Measurements from ENCODE around the gene TNFRSF8.
"Not testable (repeated sequence)": the region's sequence is repeated elsewhere in the genome, so short reads cannot be mapped to it uniquely, and the experiment has no call there.

TNFRSF8 gene

DNA sequence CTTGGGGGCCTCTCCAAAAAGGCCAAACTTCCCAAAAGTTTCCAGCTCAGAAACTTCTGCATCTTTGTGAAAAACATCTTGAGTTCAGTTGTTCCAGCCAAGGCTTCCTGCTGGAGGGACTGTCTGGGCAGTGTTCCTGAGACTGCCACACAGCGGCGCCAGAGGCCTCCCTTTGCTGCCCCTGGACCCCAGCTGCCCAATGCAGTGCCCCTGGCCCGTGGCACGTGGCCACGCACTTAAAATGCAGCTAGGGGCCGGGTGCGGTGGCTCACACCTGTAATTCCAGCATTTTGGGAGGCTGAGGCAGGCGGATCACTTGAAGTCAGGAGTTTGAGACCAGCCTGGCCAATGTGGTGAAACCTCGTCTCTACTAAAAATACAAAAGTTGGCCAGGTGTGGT lies 43.8 kb downstream of the TNFRSF8 start:
- intact Hi-C loops (cut with DNase I): not testable (repeated sequence)
- DNase-seq: peak in 2 of 10 donors; percentile 3 to 43

DNA sequence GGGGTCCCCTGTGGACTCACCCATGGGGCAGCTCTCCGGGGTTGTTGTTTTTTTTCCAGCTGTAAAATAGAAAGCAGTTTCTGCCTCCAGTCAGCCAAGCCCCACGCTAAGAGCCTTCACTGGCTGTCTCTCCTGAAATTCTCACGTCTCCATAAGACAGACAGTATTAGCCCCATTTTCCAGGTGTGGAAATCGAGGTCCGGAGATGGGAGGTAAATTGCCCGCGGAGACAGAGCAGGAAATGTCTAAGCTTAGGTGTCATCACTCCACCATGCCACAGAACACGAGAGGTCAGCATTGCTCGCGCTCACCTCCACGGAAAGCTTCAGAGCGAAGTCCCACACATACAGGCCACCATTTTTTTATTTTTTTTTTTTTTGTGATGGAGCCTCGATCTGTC lies 44.6 kb downstream of the TNFRSF8 start:
- intact Hi-C loops (cut with DNase I): no loop called here
- DNase-seq: peak in 1 of 10 donors; percentile 45

DNA sequence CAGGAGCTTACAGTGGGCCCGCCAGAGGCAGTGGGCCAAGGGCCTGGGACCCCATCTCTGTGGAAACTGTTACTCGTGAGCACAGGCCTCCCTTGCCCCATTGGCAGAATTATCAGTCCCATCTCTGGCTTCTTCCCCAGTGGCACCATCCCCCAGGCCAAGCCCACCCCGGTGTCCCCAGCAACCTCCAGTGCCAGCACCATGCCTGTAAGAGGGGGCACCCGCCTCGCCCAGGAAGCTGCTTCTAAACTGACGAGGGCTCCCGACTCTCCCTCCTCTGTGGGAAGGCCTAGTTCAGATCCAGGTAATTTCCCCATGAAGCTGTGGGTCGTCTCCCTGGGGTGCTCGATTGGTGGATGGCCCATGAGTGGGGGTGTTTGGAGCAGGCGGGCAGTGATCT lies 46.8 kb downstream of the TNFRSF8 start:
- peak in 1 of 10 donors; percentile 75 for DNase-seq
- intact Hi-C loops (cut with DNase I): no loop called here

DNA sequence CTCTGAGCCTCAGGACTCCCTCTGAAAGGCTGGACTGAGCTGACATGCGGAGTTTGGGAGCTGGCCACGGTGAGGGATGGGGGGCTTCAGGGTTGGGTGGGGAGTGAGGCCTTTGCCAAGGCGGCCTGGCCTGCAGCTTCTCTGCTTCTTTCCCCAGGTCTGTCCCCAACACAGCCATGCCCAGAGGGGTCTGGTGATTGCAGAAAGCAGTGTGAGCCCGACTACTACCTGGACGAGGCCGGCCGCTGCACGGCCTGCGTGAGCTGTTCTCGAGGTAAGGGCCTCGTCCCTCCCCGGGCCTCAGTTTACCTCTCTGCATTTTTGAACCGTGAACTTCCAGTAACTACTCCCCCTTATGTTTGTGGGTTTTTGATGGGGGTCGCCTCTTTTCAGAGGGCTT lies 48.6 kb downstream of the TNFRSF8 start:
- peak in 2 of 10 donors; percentile 5 to 39 for DNase-seq
- intact Hi-C loops (cut with DNase I): no loop called here

DNA sequence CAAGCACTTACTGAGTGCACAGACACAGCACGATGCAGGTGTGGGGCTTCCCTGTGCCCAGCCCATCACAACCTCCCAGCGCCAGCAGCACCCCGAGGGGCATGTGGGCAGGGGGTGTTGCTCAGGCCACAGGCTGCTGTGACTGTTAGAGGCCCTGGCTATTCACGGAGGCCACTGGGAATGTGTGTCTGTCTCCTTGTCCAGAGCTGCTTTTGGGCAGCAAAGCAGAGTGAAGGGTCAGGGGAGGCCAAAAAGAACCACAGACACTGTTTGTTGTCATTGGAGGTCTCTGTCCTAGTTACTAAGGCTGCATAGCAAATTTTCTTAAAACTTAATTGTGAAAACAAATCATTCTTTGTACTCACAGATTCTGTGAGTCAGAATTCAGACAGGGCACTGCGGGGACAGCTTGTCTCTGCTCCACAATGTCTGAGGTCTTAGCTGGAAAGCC lies 49.6 kb downstream of the TNFRSF8 start:
- DNase-seq: peak in 3 of 10 donors; percentile 14 to 38 (median 19)
- intact Hi-C loops (cut with DNase I): no loop called here

DNA sequence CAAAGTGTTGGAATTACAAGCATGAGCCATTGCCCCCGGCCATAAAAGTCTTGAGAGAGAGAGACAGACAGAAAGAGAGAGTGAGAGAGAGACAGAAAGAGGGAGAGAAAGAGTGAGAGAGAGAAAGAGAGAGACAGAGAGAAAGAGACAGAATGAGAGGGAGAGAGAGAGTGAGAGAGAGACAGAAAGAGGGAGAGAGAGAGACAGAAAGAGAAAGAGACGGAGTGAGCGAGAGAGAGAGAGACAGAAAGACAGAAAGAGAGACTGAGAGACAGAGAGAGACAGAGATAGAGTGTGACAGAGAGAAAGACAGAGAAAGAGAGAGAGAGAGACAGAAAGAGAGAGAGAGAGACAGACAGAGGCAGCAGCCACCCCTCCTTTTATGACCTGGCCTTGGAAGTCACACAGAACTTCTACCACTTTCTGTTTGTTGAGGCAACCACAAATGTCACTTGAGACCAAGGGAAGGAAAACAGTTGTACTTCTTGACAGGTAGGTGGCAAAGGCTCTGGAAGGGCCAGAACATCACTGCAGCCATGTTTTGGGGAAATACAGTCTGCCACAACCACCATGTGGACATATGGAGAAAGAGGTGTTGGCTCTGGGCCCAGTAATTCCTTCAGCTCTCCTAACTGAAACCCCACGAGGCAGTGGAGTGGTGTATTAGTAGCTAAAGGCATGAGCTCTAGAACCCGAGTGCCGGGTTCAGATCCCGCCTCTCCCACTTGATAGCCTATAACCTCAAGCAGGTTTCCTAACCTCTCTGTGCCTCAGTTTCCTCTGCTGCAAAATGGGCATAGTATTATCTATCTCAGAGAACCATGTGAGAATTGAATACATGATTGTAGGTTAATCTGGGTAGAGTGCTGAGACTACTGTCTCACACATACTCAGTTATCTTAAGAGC lies 50.6 kb downstream of the TNFRSF8 start:
- peak in 1 of 10 donors; percentile 56 for DNase-seq

DNA sequence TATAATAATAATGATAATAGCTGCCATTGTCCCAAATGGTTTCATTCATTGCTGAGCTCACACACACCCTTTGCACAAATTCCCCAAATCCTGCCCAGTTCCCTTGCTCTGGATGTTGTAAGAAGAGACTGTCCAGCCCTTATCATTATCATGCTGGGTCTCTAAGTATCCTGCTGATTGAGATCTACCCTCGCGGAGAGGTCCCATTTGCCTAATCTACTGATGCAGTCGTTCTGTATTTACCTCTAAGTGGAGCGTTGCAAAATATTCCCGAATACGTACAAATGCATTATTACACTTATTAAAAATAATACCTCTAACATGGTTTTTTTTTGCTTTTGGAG lies 51.2 kb downstream of the TNFRSF8 start:
- no peak for DNase-seq
- intact Hi-C loops (cut with DNase I): no loop called here

More for the DNA sequence above, 50.6 kb downstream of the TNFRSF8 start:
- intact Hi-C loops (cut with DNase I): no loop called here

DNA sequence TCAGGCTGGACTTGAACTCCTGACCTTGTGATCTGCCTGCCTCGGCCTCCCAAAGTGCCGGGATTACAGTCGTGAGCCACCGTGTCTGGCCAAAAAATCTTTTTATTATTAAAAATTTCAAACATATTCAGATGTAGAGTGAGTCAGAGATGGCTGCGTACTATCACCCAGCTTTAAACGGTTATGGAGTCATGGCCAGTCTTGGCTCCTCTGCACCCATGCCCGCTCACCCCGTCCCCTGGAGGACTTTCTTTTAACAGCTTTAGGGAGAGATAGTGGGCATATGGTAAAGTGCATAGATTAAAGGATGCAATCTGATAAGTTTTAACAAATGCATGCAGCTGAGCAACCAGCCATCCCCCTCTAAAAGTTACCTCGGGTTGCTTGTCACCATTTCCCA lies 51.8 kb downstream of the TNFRSF8 start:
- intact Hi-C loops (cut with DNase I): no loop called here
- peak in 1 of 10 donors; percentile 34 for DNase-seq

DNA sequence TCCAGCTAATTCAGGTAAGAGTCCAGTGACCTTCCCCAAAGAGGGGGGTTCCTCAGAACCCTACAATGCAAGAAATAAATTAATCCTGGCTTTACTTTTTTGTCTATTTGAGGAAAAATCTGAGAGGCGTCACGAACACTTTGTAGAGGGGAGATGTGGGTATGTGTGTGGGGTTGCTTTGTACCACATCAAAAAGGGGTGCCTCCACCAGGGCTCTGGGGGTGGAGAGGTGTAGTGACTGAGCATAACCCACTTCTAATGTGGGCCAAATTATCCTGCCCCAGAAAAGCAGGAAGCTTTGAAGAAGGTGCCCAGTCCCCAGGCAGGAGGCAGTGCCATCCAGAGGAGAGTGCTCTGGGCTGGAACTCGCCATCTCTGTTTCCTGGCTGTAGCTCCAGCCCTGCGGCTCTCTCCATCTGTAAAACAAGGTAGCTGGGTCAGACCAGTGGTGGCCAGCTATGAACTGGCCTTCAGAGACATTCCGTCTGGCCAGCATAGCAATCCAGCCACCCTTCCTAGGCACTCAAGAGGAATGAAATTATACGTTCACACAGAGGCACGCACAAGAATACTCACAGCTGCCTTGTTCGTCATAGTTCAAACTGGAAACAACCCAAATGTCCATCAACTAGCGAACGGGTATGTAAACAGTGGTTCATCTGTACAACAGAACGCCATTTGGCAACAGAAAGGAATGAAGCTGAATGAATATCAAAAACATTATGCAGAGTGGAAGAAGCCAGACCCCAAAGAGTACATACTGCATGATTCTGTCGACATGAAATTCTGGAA lies 58.3 kb downstream of the TNFRSF8 start:
- peak in 2 of 10 donors; percentile 32 to 51 for DNase-seq
- intact Hi-C loops (cut with DNase I): loop anchor here (10.0 kb wide), 1 partner anchor 533 kb away; no protein-coding TSS in a partner anchor

DNA sequence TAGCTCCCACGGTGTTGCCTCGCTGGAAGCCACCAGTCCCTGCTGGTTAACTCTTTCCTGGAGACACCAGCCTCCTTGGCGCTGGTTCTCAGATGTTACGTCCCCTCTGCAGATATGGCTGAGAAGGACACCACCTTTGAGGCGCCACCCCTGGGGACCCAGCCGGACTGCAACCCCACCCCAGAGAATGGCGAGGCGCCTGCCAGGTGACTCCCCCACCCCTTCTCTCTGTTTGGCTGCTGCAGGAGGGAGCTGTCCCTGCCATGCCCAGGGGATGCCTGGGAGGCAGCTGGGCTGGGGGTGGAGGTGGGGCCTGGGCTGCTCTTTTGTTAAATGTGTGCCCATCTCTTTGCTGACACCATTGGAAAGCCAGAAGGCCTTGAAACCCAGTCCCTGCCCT lies 60.1 kb downstream of the TNFRSF8 start:
- peak in 2 of 10 donors; percentile 24 to 66 for DNase-seq
- intact Hi-C loops (cut with DNase I): loop anchor here (10.0 kb wide), 1 partner anchor 532 kb away; no protein-coding TSS in a partner anchor

DNA sequence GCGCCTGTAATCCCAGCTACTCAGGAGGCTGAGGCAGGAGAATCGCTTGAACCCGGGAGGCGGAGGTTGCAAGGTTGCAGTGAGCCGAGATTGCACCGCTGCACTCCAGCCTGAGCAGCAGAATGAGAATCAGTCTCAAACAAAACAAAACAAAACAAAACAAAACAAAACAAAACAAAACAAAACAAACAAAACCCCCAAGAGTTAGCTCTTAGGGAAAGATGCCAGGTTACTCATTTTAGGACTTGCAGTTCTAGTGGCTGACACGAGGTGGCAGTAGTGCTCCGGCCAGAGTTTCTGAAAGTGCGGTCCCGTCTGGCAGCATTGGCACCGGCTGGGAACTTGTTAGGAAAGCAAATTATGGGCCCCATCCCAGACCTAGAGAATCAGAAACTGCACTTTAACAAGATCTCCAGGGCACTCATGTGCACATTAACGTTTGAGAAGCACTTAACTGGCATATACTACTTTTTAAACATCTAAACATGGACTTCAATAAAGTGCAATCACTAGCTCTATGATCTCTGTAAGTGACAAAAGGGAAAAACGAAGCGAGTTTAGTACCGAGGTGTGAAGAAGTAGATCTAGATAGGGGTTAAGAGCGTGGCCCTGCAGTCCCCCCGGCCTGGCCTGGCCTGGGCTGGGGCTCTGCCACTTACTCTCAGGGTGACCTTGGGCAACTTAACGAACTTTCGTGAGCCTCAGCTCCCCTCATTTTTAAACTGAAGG lies 61.8 kb downstream of the TNFRSF8 start:
- DNase-seq: peak; percentile 47 to 94 (median 74)
- intact Hi-C loops (cut with DNase I): loop anchor here (1.0 to 10.0 kb wide), 2 partner anchors 84 to 530 kb away; no protein-coding TSS in a partner anchor

DNA sequence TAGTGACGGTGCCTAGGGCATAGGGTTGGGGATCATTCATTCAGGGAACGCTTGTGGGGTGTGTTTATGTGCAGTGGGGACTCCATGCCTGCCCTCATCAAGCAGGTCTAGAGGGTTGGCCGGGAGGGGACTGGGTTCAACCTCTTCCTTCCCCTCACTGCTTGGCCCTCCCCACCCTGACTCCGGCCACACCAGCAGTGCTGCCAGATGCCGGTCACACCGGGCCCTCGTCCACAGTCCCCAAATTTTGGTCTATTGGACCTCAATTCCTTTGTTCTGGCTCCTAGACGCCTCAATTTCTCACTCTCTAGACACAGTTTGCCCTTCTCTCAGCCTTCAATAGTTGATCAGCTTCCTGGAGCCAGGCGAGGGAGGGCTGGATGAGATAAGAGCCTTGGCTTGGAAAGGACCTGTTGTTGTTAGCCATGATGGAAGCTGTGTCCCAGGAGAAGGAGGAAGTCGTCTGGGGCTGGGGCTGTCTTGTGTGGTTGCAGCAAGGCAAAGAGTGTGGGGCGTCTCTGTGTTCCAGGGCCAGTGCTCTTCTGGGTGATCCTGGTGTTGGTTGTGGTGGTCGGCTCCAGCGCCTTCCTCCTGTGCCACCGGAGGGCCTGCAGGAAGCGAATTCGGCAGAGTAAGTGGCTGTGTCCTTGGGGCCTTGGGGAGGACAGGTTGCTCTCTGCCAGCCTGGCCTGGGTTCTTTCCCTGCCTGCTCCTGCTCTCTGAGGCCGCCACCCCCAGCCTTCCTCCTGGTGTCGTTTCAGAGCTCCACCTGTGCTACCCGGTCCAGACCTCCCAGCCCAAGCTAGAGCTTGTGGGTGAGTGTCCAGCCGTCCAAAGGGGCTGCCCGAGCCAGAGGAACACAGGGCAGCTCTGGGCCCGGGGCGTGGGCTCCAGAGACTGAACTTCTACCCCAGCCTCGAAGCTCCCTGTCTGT lies 62.6 kb downstream of the TNFRSF8 start:
- intact Hi-C loops (cut with DNase I): loop anchor here (10.0 kb wide), 1 partner anchor 529 kb away; no protein-coding TSS in a partner anchor
- DNase-seq: peak in 2 of 10 donors; percentile 42 to 77

DNA sequence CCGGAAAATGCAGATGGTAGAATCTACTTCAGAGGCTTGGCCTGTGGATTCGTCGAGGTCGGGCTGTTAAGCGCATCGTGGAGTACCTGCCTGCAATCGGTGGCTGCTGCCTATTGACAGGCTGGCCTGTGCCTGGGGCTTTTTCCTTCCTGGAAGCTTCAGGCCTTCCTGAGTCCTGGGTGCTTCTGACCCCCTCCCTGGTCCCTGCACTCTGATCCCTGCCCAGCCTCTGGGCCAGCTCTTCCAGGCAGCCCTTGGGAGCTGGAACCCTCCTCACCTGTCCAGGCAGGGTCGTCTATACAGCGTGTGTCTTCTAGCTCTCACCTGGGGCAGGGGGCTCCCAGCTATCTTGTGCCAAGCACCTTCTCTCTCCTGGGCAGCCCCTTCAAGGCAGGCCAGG lies 63.7 kb downstream of the TNFRSF8 start:
- intact Hi-C loops (cut with DNase I): loop anchor here (10.0 kb wide), 1 partner anchor 528 kb away; no protein-coding TSS in a partner anchor
- DNase-seq: peak in 1 of 10 donors; percentile 44

DNA sequence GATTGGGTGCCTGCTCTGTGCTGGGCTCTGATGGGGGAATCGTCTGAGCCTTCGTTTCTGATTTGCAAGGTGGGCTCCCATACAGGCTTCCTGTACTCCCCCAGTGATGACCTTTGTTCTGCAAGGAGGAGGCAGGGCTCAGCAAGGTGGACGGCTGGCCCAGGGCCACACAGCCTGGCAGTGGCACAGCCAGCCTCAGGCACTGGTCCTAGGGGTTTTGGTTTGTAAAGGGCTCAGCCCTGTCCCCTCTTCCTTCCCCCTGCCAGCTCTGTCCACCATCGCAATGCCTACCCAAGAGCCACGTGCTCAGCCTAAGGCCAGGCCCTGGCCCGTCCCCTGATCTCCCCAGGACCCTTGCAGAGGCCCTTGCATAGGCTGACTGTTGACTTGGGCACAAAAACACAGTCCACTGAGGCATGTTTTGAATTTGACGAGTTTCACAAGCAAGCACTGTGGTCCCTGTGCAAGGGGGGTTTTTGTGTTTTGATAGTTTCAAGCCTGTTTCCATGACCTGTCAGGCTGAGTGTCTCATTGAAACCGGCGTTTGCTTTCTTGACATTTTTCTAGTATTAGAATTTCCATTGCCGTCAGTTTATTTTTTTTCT lies 64.2 kb downstream of the TNFRSF8 start:
- intact Hi-C loops (cut with DNase I): loop anchor here (10.0 kb wide), 1 partner anchor 527 kb away; no protein-coding TSS in a partner anchor
- DNase-seq: peak in 1 of 10 donors; percentile 62

DNA sequence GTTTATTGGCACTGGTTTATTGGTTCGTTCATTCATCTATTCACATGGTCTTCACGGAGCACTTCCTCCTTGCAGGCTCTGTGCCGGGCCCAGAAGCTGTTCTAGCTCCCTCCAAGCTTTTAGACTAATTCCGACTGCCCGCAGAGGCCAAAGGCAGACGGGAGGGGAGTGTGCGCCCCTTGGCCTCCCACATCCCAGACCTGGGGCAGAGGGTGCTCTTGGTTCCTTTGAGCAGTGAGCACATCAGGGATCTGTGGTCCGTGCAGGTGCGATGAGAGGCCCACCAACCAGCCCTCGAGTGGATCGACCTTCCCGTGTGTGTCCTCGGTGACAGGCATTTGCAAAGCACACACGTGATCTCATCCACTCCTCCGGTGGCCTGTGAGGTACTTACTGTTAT lies 65.0 kb downstream of the TNFRSF8 start:
- no peak for DNase-seq
- intact Hi-C loops (cut with DNase I): loop anchor here (10.0 kb wide), 1 partner anchor 527 kb away; no protein-coding TSS in a partner anchor

DNA sequence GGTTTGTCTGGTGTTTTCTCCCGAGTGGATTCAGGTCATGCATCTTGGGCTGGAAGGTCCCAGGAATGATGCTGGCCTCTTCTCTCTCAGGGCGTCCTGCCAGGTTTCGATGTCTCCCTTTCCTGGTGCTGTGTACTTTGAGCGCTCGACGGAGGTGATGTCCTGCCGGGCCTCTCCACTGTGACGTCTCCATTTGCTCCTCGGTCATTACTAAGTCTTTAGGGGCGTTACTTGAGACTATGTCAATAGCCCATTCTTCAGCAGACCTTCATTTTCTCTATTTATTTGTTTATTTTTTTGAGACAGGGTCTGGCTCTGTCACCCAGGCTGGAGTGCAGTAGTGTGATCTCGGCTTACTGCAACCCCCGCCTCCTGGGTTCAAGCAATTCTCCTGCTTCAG lies 66.5 kb downstream of the TNFRSF8 start:
- intact Hi-C loops (cut with DNase I): loop anchor here (10.0 kb wide), 1 partner anchor 525 kb away; no protein-coding TSS in a partner anchor
- peak in 2 of 10 donors; percentile 28 to 70 for DNase-seq

DNA sequence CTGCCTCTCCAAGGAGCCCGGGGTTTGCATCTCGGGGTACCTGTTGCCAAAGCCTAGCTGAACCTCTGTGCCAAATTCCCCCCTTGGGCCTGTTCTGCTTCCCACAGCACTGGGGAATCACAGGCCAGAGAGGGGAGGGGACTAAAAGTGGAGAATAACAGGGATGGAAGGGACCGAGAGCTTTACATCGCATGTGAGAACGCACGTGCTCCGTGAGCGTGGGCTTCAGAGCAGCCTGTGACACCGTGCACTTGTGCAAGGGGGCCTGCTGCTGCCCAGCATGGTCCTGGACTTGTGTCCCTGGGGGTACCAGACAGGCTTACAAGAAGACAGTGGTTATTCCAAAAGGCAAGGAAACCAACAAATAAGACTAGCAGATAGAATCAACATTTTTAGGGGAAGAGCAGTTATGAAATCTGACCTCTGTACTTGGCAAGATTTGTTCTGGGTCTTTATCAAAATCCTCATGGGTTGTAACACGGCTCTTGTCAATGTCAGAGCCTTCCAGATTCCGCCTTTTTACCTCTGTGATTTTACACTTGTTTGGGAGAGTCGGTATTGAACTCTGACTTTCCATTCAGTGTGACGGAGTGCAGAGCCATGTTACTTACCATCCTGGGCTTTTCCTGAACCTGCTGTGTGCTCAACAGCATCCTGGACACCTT lies 67.5 kb downstream of the TNFRSF8 start:
- intact Hi-C loops (cut with DNase I): no loop called here
- peak in 3 of 10 donors; percentile 43 to 65 (median 55) for DNase-seq

DNA sequence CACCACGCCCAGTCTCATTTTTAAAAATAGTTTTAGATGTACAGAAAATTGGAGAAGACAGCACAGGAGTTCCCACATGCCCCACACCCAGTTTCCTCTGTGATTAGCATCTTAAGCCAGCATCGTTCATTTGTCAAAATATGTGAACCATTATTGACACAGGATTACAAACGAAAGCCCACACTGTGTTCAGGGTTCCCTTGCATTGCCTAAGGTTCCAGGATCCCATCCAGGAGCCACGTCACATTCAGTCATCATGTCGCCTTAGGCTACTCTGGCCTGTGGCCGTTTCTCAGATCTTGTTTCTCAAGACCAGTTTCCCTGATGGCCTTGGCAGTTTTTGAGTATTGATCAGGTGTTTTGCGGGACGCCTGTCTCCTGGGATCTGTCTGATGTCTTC lies 69.0 kb downstream of the TNFRSF8 start:
- intact Hi-C loops (cut with DNase I): no loop called here
- no peak for DNase-seq

Measured in posterior cingulate gyrus (tissue), 11 donors.